DOHH2 (cell line): ENCODE measurements around the gene ZNF770.

Experiments
- EZH2phosphoT487 ChIP-seq: fragments of 200-600 bp; sonication (generic); IDR thresholded peaks from 2 replicates; pipeline ENCODE4 v1.6.1; 2017; ENCODE audit warnings: borderline replicate concordance, mild to moderate bottlenecking, antibody characterized with exemption, low read length, moderate library complexity, mixed read lengths
- TF ChIP-seq, protein P1 (sequence below): fragments of 200-600 bp; sonication (generic); IDR thresholded peaks from one replicate; pipeline ENCODE4 v1.5.1; 2014; ENCODE audit warnings: antibody characterized with exemption, mild to moderate bottlenecking, low read depth, low read length; ENCODE audit not compliant: poor library complexity, severe bottlenecking

DNA sequence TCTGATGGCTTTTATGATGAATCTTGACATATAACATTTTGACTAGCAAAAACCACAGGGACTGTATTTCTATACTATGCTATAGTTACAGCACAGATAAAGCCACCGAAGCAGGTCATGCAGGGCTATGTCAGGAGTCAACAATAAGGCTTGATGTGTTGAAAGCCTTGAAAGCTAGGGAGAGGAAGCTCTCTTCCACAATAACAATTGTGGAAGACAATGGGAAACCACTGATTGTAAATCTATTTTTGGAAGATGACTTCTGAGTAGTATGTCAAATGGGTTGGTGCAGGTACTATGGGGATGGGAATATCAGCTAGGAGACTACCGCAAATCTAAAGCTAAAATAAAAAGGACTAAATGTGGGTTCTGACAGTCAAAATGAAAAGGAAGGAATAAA is 14.6 kb downstream of the ZNF770 start:
- TF ChIP-seq, protein P1, sequence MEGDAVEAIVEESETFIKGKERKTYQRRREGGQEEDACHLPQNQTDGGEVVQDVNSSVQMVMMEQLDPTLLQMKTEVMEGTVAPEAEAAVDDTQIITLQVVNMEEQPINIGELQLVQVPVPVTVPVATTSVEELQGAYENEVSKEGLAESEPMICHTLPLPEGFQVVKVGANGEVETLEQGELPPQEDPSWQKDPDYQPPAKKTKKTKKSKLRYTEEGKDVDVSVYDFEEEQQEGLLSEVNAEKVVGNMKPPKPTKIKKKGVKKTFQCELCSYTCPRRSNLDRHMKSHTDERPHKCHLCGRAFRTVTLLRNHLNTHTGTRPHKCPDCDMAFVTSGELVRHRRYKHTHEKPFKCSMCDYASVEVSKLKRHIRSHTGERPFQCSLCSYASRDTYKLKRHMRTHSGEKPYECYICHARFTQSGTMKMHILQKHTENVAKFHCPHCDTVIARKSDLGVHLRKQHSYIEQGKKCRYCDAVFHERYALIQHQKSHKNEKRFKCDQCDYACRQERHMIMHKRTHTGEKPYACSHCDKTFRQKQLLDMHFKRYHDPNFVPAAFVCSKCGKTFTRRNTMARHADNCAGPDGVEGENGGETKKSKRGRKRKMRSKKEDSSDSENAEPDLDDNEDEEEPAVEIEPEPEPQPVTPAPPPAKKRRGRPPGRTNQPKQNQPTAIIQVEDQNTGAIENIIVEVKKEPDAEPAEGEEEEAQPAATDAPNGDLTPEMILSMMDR, result no peak
- TF ChIP-seq EZH2phosphoT487, result no peak
